Epidermal melanocyte (primary cell): ENCODE results near the gene DIO3.
"Not testable (repeated sequence)": the region's sequence is repeated elsewhere in the genome, so short reads cannot be mapped to it uniquely, and the experiment has no call there.

Experiments used
- DNase-seq: peaks from one replicate; pipeline ENCODE4 v3.0.0; 2011; ENCODE audit warnings: low spot score; ENCODE audit not compliant: insufficient read length

Gene DIO3

GRCh38 chr14:101558739-101559240, 2.5 kb upstream of the DIO3 start:
- DNase-seq = no peak

DNA sequence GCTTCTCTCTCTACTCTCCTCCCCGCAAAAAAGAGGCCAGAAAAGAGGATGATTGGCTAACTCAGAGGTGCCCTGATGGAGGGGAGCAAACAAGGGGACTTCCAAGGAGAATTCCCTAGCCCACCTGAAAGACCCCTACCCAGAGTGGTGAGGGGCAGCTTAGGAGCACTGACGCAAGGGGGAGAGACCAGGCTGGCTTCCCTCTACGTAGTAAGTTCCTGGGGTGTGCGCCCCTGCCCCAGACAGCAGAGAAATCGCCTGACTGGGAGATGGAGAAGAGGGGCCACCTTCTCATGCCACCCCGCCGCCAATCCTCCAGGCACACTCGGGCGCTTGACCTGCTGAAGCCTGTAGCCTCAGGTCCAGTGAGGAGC, 2.1 kb upstream of the DIO3 start:
- no peak for DNase-seq

DNA sequence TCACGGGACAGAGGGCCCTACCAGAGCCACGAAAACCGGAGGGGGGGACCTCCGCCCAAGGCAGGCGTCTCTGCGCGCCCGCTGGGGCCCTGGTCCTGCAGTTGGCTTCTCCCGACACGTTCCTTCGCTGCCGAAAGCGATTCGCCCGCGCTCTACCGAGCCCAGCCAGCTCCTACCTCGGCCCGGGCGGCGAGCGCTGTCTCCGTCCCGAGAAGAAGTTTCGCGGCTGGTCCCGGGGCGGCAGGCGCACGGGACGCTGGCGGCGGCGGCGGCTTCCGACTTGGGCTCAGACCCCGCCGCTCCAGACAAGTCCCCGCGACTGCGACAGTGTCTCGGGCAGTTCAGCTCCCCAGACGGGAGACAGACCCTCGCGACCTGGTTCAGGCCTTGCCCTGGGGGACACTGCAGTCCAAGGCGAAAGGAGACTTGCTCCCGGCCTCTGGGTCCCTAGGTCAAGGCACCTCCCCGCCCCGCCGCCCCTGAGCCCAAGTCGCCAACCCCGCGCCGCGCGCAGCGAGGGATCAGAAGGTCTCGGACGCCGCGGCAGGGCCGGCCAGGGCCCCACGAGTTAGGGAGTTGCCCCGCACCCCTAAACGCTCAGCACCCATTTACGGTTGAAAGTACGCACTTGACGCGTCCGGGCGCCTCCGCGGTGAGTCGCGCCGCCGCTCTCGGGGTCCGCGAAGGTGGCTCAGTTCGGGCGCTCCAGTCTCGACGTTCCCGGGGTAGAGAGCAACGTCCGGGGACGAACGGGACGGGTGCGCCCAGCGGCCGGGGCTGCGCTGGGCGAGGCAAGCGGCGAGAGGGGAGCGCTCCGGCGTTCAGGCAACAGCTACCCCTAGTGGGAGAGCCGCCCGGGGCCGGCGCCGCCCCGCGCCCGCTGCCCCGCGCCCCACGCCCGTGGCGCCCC, 1.4 kb upstream of the DIO3 start:
- no peak for DNase-seq

- DNase-seq = no peak
These were observed 671 bp upstream of the DIO3 start for GRCh38 chr14:101560534-101561113.

GRCh38 chr14:101561897-101562490, 699 bp downstream of the DIO3 start:
- no peak for DNase-seq

- no peak for DNase-seq
These were observed 1.5 kb downstream of the DIO3 start for GRCh38 chr14:101562659-101563351.

- no peak for DNase-seq
These were observed 2.0 kb downstream of the DIO3 start for GRCh38 chr14:101563352-101563653.

- DNase-seq = no peak
These were observed 2.6 kb downstream of the DIO3 start for GRCh38 chr14:101563654-101564443.

- DNase-seq = no peak
These were observed 3.1 kb downstream of the DIO3 start for GRCh38 chr14:101564444-101564776.

GRCh38 chr14:101564819-101565698, 3.8 kb downstream of the DIO3 start:
- no peak for DNase-seq

DNA sequence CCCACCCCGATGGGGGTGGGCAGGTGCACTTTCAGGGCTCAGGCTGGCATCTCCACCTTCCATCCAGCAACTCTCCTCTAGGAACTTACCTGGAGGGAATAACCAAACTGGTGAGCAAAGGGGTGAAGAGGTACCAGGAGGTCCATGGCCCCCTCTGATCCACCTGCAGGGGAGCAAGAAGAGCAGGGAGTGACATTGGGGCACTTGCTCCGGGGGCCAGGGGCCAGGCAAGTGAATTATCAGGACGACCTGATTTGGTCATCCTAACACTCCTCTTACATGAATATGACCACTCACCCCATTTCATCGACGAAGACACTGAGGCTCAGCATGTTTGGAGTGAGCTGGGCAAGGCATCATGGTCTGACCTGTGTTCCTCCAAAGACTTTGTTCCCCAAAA, 6.0 kb downstream of the DIO3 start:
- DNase-seq = no peak

GRCh38 chr14:101571004-101571403, 9.7 kb downstream of the DIO3 start:
- DNase-seq = no peak

DNA sequence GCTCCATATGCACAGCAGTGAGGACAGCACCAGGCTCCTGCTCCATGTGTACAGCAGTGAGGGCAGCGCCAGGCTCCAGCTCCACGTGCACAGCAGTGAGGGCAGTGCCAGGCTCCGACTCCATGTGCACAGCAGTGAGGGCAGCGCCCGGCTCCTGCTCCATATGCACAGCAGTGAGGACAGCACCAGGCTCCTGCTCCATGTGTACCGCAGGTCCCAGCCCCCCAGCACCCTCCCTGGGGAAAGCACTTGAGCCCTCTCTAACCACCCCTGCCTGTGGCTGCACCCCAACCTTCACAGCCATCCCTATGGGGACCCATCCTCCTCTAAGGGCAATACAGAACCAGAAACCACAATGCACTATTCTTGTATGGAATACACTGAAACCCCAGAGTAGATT, 11.2 kb downstream of the DIO3 start:
- DNase-seq = not testable (repeated sequence)

DNA sequence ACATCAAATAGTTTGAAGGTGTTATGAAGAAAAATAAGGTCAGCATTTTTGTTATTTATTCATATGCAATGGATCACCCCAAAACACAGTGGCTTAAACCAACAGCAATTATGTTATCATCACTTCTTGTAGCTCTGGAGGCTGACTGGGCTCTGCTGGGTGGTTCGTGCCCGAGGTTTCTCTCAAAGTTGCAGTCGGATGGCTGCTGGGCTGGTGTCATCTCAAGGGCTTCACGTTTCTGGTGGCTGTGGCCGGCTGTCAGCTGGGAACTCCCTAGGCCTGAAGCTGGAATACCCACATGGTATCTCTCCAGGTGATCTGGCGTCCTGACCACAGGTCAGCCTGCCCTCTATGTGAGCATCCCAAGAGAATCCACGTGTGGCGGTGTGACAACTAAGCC, 12.0 kb downstream of the DIO3 start:
- no peak for DNase-seq

DNA sequence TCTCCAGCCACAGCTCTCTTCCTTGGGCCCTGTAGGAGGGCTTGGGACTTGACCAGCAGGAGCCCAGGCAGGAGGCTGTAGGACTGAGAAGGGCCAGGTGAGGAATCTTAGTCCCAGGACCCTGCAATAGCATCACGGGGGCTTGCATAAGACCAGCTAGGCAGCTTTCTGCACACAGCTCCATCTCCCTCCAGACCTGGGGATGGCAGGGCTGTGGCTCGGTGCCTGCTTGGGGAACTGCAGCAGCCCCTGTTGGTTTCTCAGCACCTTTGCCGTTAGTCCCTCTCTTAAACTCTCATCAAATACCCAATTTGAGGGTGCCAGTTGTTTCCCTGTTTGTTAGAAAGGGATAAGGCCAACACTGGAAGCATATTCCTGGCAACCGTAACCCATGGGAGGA, 14.3 kb downstream of the DIO3 start:
- no peak for DNase-seq

- DNase-seq = no peak
These were observed 16.1 kb downstream of the DIO3 start for GRCh38 chr14:101577221-101577909.

- DNase-seq = no peak
These were observed 17.2 kb downstream of the DIO3 start for GRCh38 chr14:101578489-101578888.

DNA sequence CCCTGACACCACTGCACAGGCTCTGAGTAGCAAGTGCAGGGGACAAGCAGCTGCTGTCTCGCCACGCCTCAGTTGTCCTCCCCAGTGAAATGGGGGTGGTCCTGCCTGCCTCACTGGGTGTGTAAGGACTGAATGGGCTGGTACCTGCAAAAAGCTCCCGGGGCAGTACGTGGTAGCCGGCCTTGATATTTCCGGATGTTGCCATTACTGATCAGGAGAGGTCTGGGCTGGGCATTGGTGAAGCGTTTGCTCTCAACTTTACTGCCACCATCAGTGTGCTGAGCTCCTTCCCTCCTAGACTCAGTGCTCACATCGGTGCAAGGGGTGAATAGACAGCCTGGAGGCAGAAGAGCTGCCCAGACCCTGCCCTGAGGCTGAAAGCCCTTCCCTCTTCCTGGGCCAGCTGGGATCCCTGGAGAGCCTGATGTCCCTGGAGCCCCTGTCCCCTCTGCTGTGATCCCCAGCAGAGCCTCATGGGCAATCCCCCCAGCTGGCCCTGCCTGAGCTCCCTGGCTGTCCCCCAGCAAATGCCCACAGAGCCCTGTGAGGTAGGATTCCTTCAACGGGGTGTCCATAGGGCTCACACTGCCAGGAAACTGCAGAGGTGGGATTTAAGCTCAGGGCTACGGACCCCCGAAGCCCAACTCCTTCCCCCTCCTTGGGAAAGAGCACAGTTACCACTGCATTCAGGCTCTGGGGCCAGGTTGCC, 18.2 kb downstream of the DIO3 start:
- DNase-seq = no peak

GRCh38 chr14:101581806-101582205, 20.5 kb downstream of the DIO3 start:
- no peak for DNase-seq
